ENCODE data around the gene ABCA3. TPM values are rescaled to one million over a fixed set of nuclear protein-coding genes. Genes with fewer than 3 reads are reported as not detected.

ABCA3 gene
- total RNA-seq, 4 donors from 2014 or later = 14.9 to 22.2 (median 15.8) TPM

DNA sequence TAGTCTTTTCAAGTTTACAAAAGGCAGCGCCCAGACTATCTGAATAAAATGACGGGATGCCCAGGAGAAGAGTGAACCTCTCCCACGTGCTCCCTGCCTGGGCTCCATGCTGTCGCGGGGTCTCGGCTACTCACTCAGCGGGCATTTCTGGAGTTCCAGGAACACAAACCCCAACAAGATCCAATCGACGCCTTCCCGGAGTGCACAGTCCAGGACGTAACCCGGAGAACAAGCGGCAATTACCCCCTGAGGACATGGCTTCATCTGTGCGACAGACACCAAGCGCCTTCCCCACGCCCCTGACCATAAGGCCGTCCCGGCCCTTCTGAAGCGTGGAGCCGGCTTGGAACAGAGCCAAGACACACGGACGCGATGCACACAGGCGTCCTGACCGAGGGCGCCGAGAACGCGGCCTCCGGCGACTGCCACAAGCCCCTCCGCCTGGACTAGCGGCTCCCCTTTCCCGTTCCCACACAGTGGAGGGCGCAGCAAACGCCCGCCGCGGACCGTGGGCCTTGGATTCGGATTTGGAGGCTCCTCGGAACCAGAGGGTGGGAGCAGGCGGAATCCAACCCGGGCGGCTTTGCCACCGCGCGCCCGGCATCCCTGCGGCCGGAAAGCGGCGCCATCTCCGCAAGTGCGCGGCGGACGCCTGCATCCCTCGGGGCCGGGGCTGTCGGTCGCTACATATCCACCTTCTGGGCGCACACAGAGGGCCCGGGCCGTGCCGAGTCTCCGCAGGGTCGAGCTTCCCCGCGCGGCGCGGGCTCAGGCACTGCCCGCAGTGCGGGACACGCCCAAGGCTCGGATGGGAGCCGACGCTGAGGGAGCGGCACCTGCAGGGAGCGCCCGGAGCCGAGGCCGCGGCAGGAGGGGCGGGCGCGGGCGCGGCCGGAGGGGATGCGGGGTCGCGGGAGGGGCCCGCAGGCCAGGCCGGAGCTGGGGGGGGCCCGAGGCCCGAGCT is 725 bp downstream of the ABCA3 start:
- DNase-seq (ENCODE audit: low spot score in 2 of 2) = peak in 1 of 2 donors; percentile 8
- peak overlapping the region; percentile 52 to 95 (median 75) for H3K4me3 ChIP-seq
- no peaks in the 10 kb centered on the region for H3K27me3 ChIP-seq
- WGBS, 2 donors = 3% methylated on average over 52 to 62 of the region's 98 CpGs
- peak in 1 of 2 donors; percentile 7 for TF ChIP-seq EP300 (IDR thresholded peaks at IDR 0.05)
- no peak for TF ChIP-seq POLR2A (IDR thresholded peaks at IDR 0.05)
- TF ChIP-seq, protein P1, sequence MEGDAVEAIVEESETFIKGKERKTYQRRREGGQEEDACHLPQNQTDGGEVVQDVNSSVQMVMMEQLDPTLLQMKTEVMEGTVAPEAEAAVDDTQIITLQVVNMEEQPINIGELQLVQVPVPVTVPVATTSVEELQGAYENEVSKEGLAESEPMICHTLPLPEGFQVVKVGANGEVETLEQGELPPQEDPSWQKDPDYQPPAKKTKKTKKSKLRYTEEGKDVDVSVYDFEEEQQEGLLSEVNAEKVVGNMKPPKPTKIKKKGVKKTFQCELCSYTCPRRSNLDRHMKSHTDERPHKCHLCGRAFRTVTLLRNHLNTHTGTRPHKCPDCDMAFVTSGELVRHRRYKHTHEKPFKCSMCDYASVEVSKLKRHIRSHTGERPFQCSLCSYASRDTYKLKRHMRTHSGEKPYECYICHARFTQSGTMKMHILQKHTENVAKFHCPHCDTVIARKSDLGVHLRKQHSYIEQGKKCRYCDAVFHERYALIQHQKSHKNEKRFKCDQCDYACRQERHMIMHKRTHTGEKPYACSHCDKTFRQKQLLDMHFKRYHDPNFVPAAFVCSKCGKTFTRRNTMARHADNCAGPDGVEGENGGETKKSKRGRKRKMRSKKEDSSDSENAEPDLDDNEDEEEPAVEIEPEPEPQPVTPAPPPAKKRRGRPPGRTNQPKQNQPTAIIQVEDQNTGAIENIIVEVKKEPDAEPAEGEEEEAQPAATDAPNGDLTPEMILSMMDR (IDR thresholded peaks at IDR 0.05) = no peak
- H3K4me1 ChIP-seq = peaks cover 0 to 39% (median 10%) of the 10 kb centered on the region in 4 donors
- no peaks in the 10 kb centered on the region for H3K9me3 ChIP-seq
- peak overlapping the region in 2 of 4 donors; percentile 9 to 81 for H3K27ac ChIP-seq
- no peaks in the 10 kb centered on the region for H3K36me3 ChIP-seq

DNA sequence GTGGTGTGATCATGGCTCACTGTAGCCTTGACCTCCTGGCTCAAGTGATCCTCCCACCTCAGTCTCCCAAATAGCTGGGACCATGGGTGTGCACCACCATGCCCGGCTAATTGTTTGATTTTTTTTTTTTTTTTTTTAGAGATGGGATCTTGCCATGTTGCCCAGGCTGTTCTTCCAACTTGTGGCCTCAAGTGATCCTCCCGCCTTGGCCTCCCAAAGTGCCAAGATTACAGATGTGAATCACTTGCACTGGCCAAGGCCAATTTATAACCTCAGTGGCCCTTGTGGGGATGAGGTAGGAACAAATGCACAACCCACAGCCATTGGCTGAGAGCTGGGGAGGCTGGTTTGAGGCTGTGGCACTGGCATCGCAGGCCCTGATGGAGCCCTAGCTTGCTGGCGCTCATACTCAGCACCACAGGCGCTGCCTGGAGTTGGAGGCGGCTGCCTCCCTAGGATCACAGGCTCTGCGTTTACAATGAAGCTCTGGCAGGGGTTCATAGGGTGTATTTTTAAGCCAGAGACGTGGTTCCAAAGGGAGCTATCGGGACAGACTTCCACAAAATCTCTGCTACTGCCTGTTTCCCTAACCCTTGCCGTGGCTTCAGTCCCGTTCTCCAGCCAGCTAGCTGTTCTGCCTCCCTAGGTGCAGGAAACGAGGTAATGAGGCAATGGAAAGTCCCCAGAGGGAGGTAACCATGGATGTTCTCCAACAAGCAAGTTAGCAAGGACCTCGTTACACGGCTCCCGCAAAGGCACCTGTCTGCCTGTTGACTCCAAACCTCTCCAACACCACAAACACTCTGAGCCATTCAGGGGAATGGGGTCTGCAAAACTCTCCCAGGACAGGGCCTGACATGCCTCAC is 2.9 kb downstream of the ABCA3 start:
- no peak overlapping the region for H3K27ac ChIP-seq
- WGBS, 2 donors = 93 to 96% methylated on average over 14 to 15 of the region's 15 CpGs
- no peaks in the 10 kb centered on the region for H3K9me3 ChIP-seq
- peaks cover 0 to 39% (median 10%) of the 10 kb centered on the region in 4 donors for H3K4me1 ChIP-seq
- no peak overlapping the region for H3K4me3 ChIP-seq
- no peak for DNase-seq (ENCODE audit: low spot score in 2 of 2)
- no peaks in the 10 kb centered on the region for H3K27me3 ChIP-seq
- H3K36me3 ChIP-seq = no peaks in the 10 kb centered on the region
- TF ChIP-seq POLR2A (IDR thresholded peaks at IDR 0.05) = no peak
- TF ChIP-seq, protein P1 (IDR thresholded peaks at IDR 0.05) = no peak
- no peak for TF ChIP-seq EP300 (IDR thresholded peaks at IDR 0.05)

DNA sequence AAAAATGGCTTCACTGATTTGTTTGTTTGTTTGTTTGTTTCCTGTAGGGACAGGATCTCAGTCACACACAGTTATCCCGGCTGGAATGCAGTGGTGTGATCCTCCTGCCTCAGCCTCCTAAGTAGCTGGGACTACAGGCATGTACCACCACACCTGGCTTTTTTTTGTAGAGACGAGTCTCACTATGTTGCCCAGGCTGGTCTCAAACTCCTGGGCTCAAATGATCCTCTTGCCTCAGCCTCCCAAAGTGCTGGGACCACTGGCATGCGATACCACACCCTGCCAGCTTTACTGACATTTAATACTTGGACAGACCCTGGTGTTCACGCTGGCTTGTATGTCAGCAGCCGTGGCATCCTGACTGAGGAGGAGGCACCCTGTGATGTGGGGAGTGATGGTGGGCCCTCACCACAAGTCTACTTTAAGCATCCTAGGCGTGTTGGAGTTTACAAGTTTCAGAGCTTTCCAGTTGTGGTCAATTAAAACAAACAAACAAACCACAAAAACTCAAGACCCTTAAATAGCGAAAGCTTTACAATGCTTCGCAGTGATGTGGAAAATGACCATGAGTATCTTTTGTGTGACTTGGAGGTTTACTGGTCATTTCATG is 5.1 kb downstream of the ABCA3 start:
- Histone ChIP-seq H3K36me3 (no peaks in the 10 kb centered on the region), H3K4me3 (no peak overlapping the region), H3K27me3 (no peaks in the 10 kb centered on the region), H3K27ac (no peak overlapping the region), H3K4me1 (peaks cover 0 to 22% (median 7%) of the 10 kb centered on the region in 4 donors), H3K9me3 (no peaks in the 10 kb centered on the region)
- 74 to 86% methylated on average over 8 of the region's 8 CpGs for WGBS, 2 donors
- no peak for DNase-seq (ENCODE audit: low spot score in 2 of 2)
- TF ChIP-seq POLR2A (IDR thresholded peaks at IDR 0.05) (no peak), EP300 (IDR thresholded peaks at IDR 0.05) (no peak)
- TF ChIP-seq, protein P1 (IDR thresholded peaks at IDR 0.05) = no peak

DNA sequence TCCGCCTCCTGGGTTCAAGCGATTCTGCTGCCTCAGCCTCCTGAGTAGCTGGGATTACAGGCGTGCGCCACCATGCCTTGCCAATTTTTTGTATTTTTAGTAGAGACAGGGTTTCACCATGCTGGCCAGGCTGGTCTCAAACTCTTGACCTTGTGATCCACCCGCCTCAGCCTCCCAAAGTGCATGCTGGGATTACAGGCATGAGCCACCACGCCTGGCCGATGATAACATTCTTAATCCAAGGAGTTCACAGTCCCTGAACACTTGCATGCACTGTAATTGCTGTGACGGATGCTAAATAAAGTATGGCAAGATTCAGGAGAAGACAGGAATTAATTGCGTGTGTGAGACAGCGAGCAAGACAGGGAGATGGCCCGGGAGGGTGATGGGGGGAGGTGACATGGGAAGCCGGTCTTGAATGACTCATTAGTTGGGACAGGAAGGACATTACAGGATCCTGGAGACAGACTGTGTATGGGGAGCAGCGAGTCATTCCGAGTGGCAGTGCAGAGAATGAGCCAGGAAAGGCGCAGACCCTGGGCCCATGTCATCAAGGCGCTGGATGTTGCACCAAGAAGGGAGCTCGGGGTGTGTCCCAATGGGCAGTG is 6.7 kb downstream of the ABCA3 start:
- H3K27me3 ChIP-seq = no peaks in the 10 kb centered on the region
- no peak overlapping the region for H3K27ac ChIP-seq
- no peak for DNase-seq (ENCODE audit: low spot score in 2 of 2)
- no peaks in the 10 kb centered on the region for H3K36me3 ChIP-seq
- no peak overlapping the region for H3K4me3 ChIP-seq
- WGBS, 2 donors = 79 to 83% methylated on average over 17 of the region's 17 CpGs
- H3K4me1 ChIP-seq = peaks cover 0 to 11% (median 1%) of the 10 kb centered on the region in 4 donors
- no peaks in the 10 kb centered on the region for H3K9me3 ChIP-seq
- TF ChIP-seq EP300 (IDR thresholded peaks at IDR 0.05) (no peak), POLR2A (IDR thresholded peaks at IDR 0.05) (no peak)
- TF ChIP-seq, protein P1 (IDR thresholded peaks at IDR 0.05) = no peak

All from tibial nerve (tissue), 4 donors.